Large intestine (tissue), 12 donors: ENCODE measurements around the gene ETDB. TPM values are rescaled to one million over a fixed set of nuclear protein-coding genes. Genes with fewer than 3 reads are reported as not detected.
"Not testable (repeated sequence)": the region's sequence is repeated elsewhere in the genome, so short reads cannot be mapped to it uniquely, and the experiment has no call there.

ENCODE experiments used
- DNase-seq, 2 donors: peaks; one replicate each; pipeline versions ENCODE4 v3.0.0 to v3.0.0-alpha.2; 2013
- H3K27ac ChIP-seq: one replicate; pipeline ENCODE4 v1.5.1; 2013; ENCODE audit warnings: low read length
- H3K27me3 ChIP-seq: 2 replicates; pipeline ENCODE4 v1.6.1; 2013; ENCODE audit warnings: low read length; ENCODE audit not compliant: control insufficient read depth, insufficient read depth
- H3K36me3 ChIP-seq: 2 replicates; pipeline ENCODE4 v1.6.1; 2013; ENCODE audit warnings: low read length; ENCODE audit not compliant: control insufficient read depth, insufficient read depth
- H3K4me1 ChIP-seq: one replicate; pipeline ENCODE4 v1.6.1; 2013; ENCODE audit warnings: low read length; ENCODE audit not compliant: control insufficient read depth, insufficient read depth
- H3K4me3 ChIP-seq: one replicate; pipeline ENCODE4 v1.5.1; 2013; ENCODE audit warnings: low read length
- H3K9me3 ChIP-seq: one replicate; pipeline ENCODE4 v1.6.1; 2013; ENCODE audit warnings: mild to moderate bottlenecking, low read depth, low read length, moderate library complexity; ENCODE audit not compliant: control insufficient read depth
- WGBS: methylation state at CpG from one replicate; pipeline ENCODE4 v1.1.5; 2013; ENCODE audit warnings: low lambda C conversion rate; ENCODE audit not compliant: insufficient coverage; 5-methylcytosine and 5-hydroxymethylcytosine counted together
- long read RNA-seq, 11 donors: transcript quantifications; one replicate each; lab custom pipeline, GENCODE V29; 2026
- polyA plus RNA-seq: library from polyadenylated mRNA; unstranded; fragments of 120-200 nt; gene quantifications from one replicate; pipeline ENCODE4 v1.2.1, GENCODE V29; 2013

Gene ETDB
- polyA plus RNA-seq = not detected
- long read RNA-seq, donor 1 = 0 reads
- long read RNA-seq, donor 2 = 0 reads
- long read RNA-seq, donor 3 = 0 reads
- long read RNA-seq, donor 4 = 0 reads
- long read RNA-seq, donor 5 = 0 reads
- long read RNA-seq, donor 6 = 0 reads
- long read RNA-seq, donor 7 = 0 reads
- long read RNA-seq, donor 8 = 0 reads
- long read RNA-seq, donor 9 = 0 reads
- long read RNA-seq, donor 10 = 0 reads
- long read RNA-seq, donor 11 = 0 reads

GRCh38 chrX:135120056-135120576, at the start of gene ETDB:
ETDB (minus strand) TSS chrX:135120526; CDS start chrX:135119261, 1,265 bp downstream.
- no CpG with 5 or more reads among the region's 1 CpG for WGBS
- not testable (repeated sequence) for H3K36me3 ChIP-seq, H3K4me3 ChIP-seq, H3K27me3 ChIP-seq, DNase-seq, H3K4me1 ChIP-seq, H3K27ac ChIP-seq, H3K9me3 ChIP-seq

- H3K4me3 ChIP-seq, H3K9me3 ChIP-seq, H3K27ac ChIP-seq, H3K4me1 ChIP-seq, H3K36me3 ChIP-seq, DNase-seq, H3K27me3 ChIP-seq: not testable (repeated sequence)
- no CpG with 5 or more reads among the region's 3 CpGs for WGBS
These were observed 49.2 kb upstream of the ETDB start for GRCh38 chrX:135169534-135169933.

DNA sequence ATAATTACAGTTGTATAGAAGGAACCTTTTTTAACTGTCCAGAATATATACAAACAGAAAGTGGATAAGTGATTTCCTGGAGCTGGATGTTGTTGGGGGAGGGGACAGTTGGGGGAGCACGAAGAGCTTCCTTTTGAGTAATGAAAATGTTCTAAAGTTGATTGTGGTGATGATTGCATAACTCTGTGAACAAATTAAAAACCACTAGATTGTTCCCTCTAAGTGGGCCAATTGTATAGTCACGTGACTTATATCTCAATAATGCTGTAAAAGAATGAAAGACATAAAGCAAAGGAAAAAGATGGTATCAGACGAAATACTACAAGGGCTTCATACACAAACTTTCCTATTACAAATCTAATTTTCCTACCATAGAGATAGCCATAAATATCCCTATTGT, 48.2 kb upstream of the ETDB start:
- H3K27ac ChIP-seq = no peak overlapping the region
- no peaks in the 10 kb centered on the region for H3K27me3 ChIP-seq
- no peaks in the 10 kb centered on the region for H3K36me3 ChIP-seq
- no CpG with 5 or more reads among the region's 3 CpGs for WGBS
- no peak overlapping the region for H3K4me3 ChIP-seq
- H3K4me1 ChIP-seq = no peaks in the 10 kb centered on the region
- DNase-seq = no peak
- no peaks in the 10 kb centered on the region for H3K9me3 ChIP-seq

DNA sequence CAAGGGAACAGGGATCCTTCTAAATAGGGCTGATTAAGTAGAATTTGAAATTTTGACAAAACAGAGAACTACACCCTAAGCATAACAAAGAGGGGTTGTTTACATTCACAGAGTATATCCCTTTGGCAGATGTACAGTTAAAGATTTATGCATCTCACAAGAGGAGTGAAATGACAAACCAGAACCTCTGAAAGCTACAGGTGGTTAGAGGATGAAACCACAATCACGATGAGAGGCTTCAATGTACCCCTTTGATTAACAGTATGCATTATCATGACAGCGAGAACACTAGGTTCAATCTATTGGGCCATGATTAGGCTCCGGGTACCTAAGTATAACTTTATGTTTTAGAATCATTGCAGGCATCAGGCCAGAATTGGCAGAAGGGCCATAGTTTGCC, 34.4 kb upstream of the ETDB start:
- not testable (repeated sequence) for H3K27me3 ChIP-seq, H3K36me3 ChIP-seq, DNase-seq, H3K4me3 ChIP-seq, H3K27ac ChIP-seq, H3K4me1 ChIP-seq, H3K9me3 ChIP-seq
- WGBS = no CpG with 5 or more reads among the region's 3 CpGs

DNA sequence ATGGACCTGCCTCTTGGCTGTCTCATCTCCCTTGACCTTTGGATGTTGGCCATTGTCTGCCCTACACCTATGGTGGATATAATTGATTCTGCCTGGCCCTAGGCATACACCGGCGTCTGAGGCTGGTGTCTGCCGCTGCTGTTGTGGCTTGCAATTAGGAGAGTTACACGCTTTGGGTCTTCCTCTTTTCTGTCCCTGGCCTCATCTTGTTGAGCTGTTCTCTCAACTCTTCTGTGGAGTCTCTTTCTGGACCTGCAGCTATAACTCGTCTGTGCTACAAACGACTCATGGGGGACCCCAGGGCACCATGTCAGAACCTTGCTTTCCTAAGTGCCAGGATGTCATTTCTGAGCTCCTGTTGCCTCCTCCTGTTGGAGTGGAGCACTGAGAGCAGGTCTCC, 5.8 kb upstream of the ETDB start:
- not testable (repeated sequence) for DNase-seq, H3K27me3 ChIP-seq, H3K4me3 ChIP-seq, H3K9me3 ChIP-seq, H3K27ac ChIP-seq, H3K36me3 ChIP-seq, H3K4me1 ChIP-seq
- WGBS = no CpG with 5 or more reads among the region's 6 CpGs

GRCh38 chrX:135116064-135116463, 4.3 kb downstream of the ETDB start:
- H3K9me3 ChIP-seq, H3K27me3 ChIP-seq, H3K4me3 ChIP-seq, H3K36me3 ChIP-seq, H3K4me1 ChIP-seq, DNase-seq, H3K27ac ChIP-seq: not testable (repeated sequence)
- WGBS = no CpG with 5 or more reads among the region's 2 CpGs

DNA sequence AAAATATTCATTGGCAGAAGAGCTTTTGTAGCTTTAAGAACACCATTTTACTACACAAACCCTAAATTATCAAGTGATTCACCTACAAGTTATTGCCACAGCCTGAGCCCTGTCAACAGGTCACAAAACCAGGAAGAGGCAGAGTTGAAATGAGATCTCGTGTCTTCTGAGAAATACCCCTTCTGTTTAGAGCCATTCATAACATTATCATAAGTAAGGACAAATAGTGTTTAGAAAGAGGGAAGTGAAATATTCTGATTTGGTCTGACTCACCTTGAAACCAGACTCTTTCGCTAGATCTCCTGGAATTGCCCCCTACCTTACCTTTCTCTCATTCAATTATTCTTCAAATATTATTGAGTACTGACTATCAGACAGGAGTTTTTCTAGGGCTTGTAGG, 5.9 kb downstream of the ETDB start:
- H3K27ac ChIP-seq = no peak overlapping the region
- H3K36me3 ChIP-seq = no peaks in the 10 kb centered on the region
- no peak for DNase-seq
- no peaks in the 10 kb centered on the region for H3K27me3 ChIP-seq
- WGBS = no CpG with 5 or more reads among the region's 2 CpGs
- H3K9me3 ChIP-seq = no peaks in the 10 kb centered on the region
- no peak overlapping the region for H3K4me3 ChIP-seq
- H3K4me1 ChIP-seq = no peaks in the 10 kb centered on the region

DNA sequence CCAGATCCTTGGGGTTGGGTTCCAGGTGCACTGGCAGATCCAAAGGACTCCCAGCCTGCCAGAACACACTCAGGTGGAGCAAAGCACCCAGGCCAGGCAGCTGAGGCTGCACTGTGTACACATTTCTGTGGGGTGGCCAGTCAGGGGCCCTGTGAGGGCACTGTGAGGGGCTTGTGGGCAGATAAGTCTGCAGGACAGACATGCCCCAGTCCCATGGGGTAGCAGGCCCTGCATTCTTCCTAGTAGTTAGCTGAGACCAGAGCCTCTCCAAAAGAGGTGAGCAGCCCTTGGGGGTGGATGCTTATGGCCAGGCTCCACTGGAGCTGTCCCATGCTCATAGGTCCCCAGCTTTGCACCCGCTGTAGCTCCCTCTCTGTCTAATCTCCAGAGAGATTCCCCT, 7.6 kb downstream of the ETDB start:
- DNase-seq = no peak
- Histone ChIP-seq H3K27ac (no peak overlapping the region), H3K4me1 (no peaks in the 10 kb centered on the region), H3K4me3 (no peak overlapping the region), H3K9me3 (no peaks in the 10 kb centered on the region), H3K27me3 (no peaks in the 10 kb centered on the region), H3K36me3 (no peaks in the 10 kb centered on the region)
- no CpG with 5 or more reads among the region's 1 CpG for WGBS

DNA sequence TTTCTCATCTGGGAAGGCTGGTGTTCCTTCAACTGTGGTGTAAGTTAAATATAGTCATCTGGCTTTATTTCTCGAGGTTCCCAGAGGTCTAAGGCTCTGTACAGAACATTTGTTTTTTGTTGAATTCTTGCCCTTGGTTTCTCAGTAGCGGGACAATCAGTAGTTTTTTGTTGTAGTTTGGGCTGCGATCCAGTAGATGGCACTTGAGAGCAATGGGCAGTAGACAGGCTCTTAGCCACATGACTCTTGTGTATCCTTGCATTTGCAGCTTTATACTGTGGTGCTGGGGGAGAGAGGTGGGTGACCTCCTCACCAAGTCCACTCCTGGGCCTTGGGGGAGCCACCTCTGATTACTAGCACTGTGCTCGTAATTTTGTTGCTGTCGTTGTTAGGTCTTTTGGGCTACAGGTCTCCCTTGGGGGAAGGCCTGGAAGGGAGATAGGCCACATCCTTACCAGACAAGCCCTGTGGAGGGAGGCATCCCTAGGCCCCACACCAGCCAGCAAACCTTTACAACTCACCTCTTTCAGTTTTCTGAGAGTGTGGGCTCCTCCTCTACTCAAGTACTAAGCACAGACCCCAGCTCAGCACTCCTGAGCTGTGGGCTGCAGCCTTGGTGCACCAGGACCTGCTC, 8.1 kb downstream of the ETDB start:
- no CpG with 5 or more reads among the region's 5 CpGs for WGBS

DNA sequence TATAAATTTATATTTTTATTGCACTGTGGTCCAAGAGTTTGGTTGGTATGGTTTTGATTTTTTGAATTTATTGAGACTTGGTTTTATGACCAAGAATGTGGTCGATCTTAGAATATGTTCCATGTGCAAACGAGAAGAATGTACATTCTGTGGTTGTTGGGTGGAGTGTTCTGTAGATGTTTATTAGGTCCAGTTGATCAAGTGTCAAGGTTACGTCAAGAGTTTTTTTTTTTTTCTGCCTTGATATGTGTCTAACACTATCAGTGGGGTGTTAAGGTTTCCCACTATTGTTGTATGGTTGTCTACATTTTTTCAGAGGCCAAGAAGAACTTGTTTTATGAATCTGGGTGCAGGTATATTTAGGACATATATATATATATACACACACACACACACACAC, 10.8 kb downstream of the ETDB start:
- Histone ChIP-seq H3K27ac (no peak overlapping the region), H3K36me3 (no peaks in the 10 kb centered on the region), H3K27me3 (no peaks in the 10 kb centered on the region), H3K4me3 (no peak overlapping the region), H3K9me3 (no peaks in the 10 kb centered on the region), H3K4me1 (no peaks in the 10 kb centered on the region)
- WGBS = no CpG with 5 or more reads among the region's 3 CpGs
- DNase-seq = no peak

More for the DNA sequence above, 8.1 kb downstream of the ETDB start:
- DNase-seq = no peak
- Histone ChIP-seq H3K4me3 (no peak overlapping the region), H3K36me3 (no peaks in the 10 kb centered on the region), H3K4me1 (no peaks in the 10 kb centered on the region), H3K27ac (no peak overlapping the region), H3K27me3 (no peaks in the 10 kb centered on the region), H3K9me3 (no peaks in the 10 kb centered on the region)

- Histone ChIP-seq H3K36me3 (no peaks in the 10 kb centered on the region), H3K4me3 (no peak overlapping the region), H3K4me1 (no peaks in the 10 kb centered on the region), H3K9me3 (no peaks in the 10 kb centered on the region), H3K27me3 (peaks cover 9% of the 10 kb centered on the region), H3K27ac (no peak overlapping the region)
- WGBS = no CpG with 5 or more reads among the region's 10 CpGs
- no peak for DNase-seq
These were observed 20.9 kb downstream of the ETDB start for GRCh38 chrX:135099493-135099783.
